Measurements from ENCODE around the gene DACT1.

DACT1 gene

GRCh38 chr14:58637040-58637390 is 747 bp upstream of the DACT1 start:
- DNase-seq: peak; percentile 32 to 55

GRCh38 chr14:58638231-58639197 is 752 bp downstream of the DACT1 start:
- DNase-seq: peak; percentile 28 to 44

GRCh38 chr14:58639198-58639565 is 1.4 kb downstream of the DACT1 start:
- no peak for DNase-seq

- no peak for DNase-seq
Measured at GRCh38 chr14:58639842-58640484, 2.2 kb downstream of the DACT1 start.

- DNase-seq: no peak
Measured at GRCh38 chr14:58640959-58641358, 3.2 kb downstream of the DACT1 start.

GRCh38 chr14:58641509-58641908 is 3.7 kb downstream of the DACT1 start:
- no peak for DNase-seq

- no peak for DNase-seq
Measured at GRCh38 chr14:58643366-58643765, 5.6 kb downstream of the DACT1 start.

- DNase-seq: no peak
Measured at GRCh38 chr14:58645641-58646040, 7.9 kb downstream of the DACT1 start.

GRCh38 chr14:58646479-58646878 is 8.7 kb downstream of the DACT1 start:
- DNase-seq: no peak

GRCh38 chr14:58647777-58648176 is 10.0 kb downstream of the DACT1 start:
- no peak for DNase-seq

GRCh38 chr14:58650857-58651256 is 13.1 kb downstream of the DACT1 start:
- DNase-seq: no peak

- no peak for DNase-seq
Measured at GRCh38 chr14:58656671-58657411, 19.1 kb downstream of the DACT1 start.

- DNase-seq: no peak
Measured at GRCh38 chr14:58659061-58659460, 21.3 kb downstream of the DACT1 start.

- DNase-seq: no peak
Measured at GRCh38 chr14:58659846-58660245, 22.1 kb downstream of the DACT1 start.

- no peak for DNase-seq
Measured at GRCh38 chr14:58660407-58660806, 22.6 kb downstream of the DACT1 start.

- DNase-seq: no peak
Measured at GRCh38 chr14:58662018-58662417, 24.3 kb downstream of the DACT1 start.

GRCh38 chr14:58662759-58663158 is 25.0 kb downstream of the DACT1 start:
- no peak for DNase-seq

- DNase-seq: no peak
Measured at GRCh38 chr14:58663494-58664111, 25.8 kb downstream of the DACT1 start.

GRCh38 chr14:58665773-58666500 is 28.2 kb downstream of the DACT1 start:
- DNase-seq: no peak

GRCh38 chr14:58666737-58667136 is 29.0 kb downstream of the DACT1 start:
- no peak for DNase-seq

GRCh38 chr14:58667900-58668299 is 30.1 kb downstream of the DACT1 start:
- DNase-seq: no peak

- DNase-seq: no peak
Measured at GRCh38 chr14:58668848-58669480, 31.2 kb downstream of the DACT1 start.
